ENCODE measurements around the gene NFKB2. TPM values are rescaled to one million over a fixed set of nuclear protein-coding genes. Genes with fewer than 3 reads are reported as not detected.

Gene NFKB2
- total RNA-seq, 1 donor from 2014 or later = 622 TPM

- H3K4me3 Mint-ChIP-seq = no peak overlapping the region
- intact Hi-C loops (cut with micrococcal nuclease) = loop anchor here (1.0 kb wide), 1 partner anchor 103 kb away; no protein-coding TSS in a partner anchor
- no peak for TF ChIP-seq CTCF (IDR thresholded peaks at IDR 0.05)
- ChIA-PET CTCF (interaction anchor here (0.8 to 1.7 kb wide), 5 partner anchors 18 to 207 kb away, joined by 3 to 7 read pairs (median 4); no protein-coding TSS in a partner anchor), POLR2A (interaction anchor here (1.6 kb wide), 1 partner anchor 23 kb away, joined by 7 read pairs; no protein-coding TSS in a partner anchor)
- no peak for ATAC-seq (ENCODE audit: low read depth)
- peaks cover 83% of the 10 kb centered on the region for H3K36me3 Mint-ChIP-seq (ENCODE audit: low read depth)
- H3K9me3 Mint-ChIP-seq = no peaks in the 10 kb centered on the region
- no peaks in the 10 kb centered on the region for H3K27me3 Mint-ChIP-seq
- no peaks in the 10 kb centered on the region for H3K4me1 Mint-ChIP-seq
- H3K27ac Mint-ChIP-seq = no peak overlapping the region
- no peak for DNase-seq
These were observed 19.6 kb upstream of the NFKB2 start for GRCh38 chr10:102375867-102376266.

GRCh38 chr10:102376901-102377300 lies 18.6 kb upstream of the NFKB2 start:
- DNase-seq (no peak), ATAC-seq (ENCODE audit: low read depth) (no peak)
- Mint-ChIP-seq H3K9me3 (no peaks in the 10 kb centered on the region), H3K36me3 (ENCODE audit: low read depth) (peaks cover 83% of the 10 kb centered on the region), H3K27me3 (no peaks in the 10 kb centered on the region), H3K4me3 (no peak overlapping the region), H3K4me1 (no peaks in the 10 kb centered on the region), H3K27ac (no peak overlapping the region)
- intact Hi-C loops (cut with micrococcal nuclease) = no loop called here
- TF ChIP-seq CTCF (IDR thresholded peaks at IDR 0.05) = no peak
- CTCF ChIA-PET = interaction anchor here (1.7 kb wide), 1 partner anchor 25 kb away, joined by 7 read pairs; no protein-coding TSS in a partner anchor
- POLR2A ChIA-PET = no interaction called here

- CTCF ChIA-PET = no interaction called here
- no peaks in the 10 kb centered on the region for H3K9me3 Mint-ChIP-seq
- H3K4me1 Mint-ChIP-seq = peaks cover 7% of the 10 kb centered on the region
- no peak overlapping the region for H3K4me3 Mint-ChIP-seq
- POLR2A ChIA-PET = interaction anchor here (0.6 to 4.3 kb wide), 2 partner anchors 16 to 73 kb away, joined by 12 to 28 read pairs; partner anchors contain the start of gene NFKB2
- no peak for ATAC-seq (ENCODE audit: low read depth)
- DNase-seq = no peak
- no peak for TF ChIP-seq CTCF (IDR thresholded peaks at IDR 0.05)
- no peak overlapping the region for H3K27ac Mint-ChIP-seq
- intact Hi-C loops (cut with micrococcal nuclease) = no loop called here
- H3K27me3 Mint-ChIP-seq = no peaks in the 10 kb centered on the region
- H3K36me3 Mint-ChIP-seq (ENCODE audit: low read depth) = peaks cover 70% of the 10 kb centered on the region
These were observed 16.1 kb upstream of the NFKB2 start for GRCh38 chr10:102379383-102379782.

GRCh38 chr10:102381983-102382382 lies 13.5 kb upstream of the NFKB2 start:
- DNase-seq (no peak), ATAC-seq (ENCODE audit: low read depth) (no peak)
- Mint-ChIP-seq H3K27ac (no peak overlapping the region), H3K27me3 (no peaks in the 10 kb centered on the region), H3K4me1 (peaks cover 18% of the 10 kb centered on the region), H3K36me3 (ENCODE audit: low read depth) (peaks cover 56% of the 10 kb centered on the region), H3K9me3 (no peaks in the 10 kb centered on the region), H3K4me3 (no peak overlapping the region)
- ChIA-PET CTCF (no interaction called here), POLR2A (interaction anchor here (0.6 to 4.3 kb wide), 6 partner anchors 13 to 374 kb away, joined by 3 to 28 read pairs (median 4); partner anchors contain the start of genes C10orf95 and NFKB2)
- no peak for TF ChIP-seq CTCF (IDR thresholded peaks at IDR 0.05)
- intact Hi-C loops (cut with micrococcal nuclease) = no loop called here

- ChIA-PET CTCF (interaction anchor here (2.1 to 3.2 kb wide), 3 partner anchors 10 to 16 kb away, joined by 7 to 19 read pairs (median 17); no protein-coding TSS in a partner anchor), POLR2A (interaction anchor here (3.8 kb wide), 1 partner anchor 12 kb away, joined by 99 read pairs; the partner anchor contains the start of gene NFKB2)
- H3K27ac Mint-ChIP-seq = no peak overlapping the region
- intact Hi-C loops (cut with micrococcal nuclease) = no loop called here
- H3K4me3 Mint-ChIP-seq = no peak overlapping the region
- H3K27me3 Mint-ChIP-seq = no peaks in the 10 kb centered on the region
- H3K36me3 Mint-ChIP-seq (ENCODE audit: low read depth) = peaks cover 50% of the 10 kb centered on the region
- peaks cover 18% of the 10 kb centered on the region for H3K4me1 Mint-ChIP-seq
- DNase-seq (no peak), ATAC-seq (ENCODE audit: low read depth) (no peak)
- no peaks in the 10 kb centered on the region for H3K9me3 Mint-ChIP-seq
- TF ChIP-seq CTCF (IDR thresholded peaks at IDR 0.05) = no peak
These were observed 12.6 kb upstream of the NFKB2 start for GRCh38 chr10:102382871-102383270.

Data from activated B cell treated with CpG ODN at 0.5 μM for 24 hours (primary cell).